Right lobe of liver (tissue), 4 donors: Measurements from ENCODE around the gene NEURL1.

ENCODE experiments used
- CTCF ChIP-seq, 4 donors: fragments of 200-600 bp in 3 of 4; fragments of 450-650 bp in 1 of 4; IDR thresholded peaks; one replicate each; pipeline versions ENCODE4 v1.5.1 to v1.8.0; 2016 to 2022; ENCODE audit warnings: antibody characterized with exemption in 4 of 4, mild to moderate bottlenecking in 2 of 4
- POLR2A ChIP-seq: fragments of 450-650 bp; IDR thresholded peaks from one replicate; pipeline ENCODE4 v1.6.1; 2017; ENCODE audit warnings: antibody characterized with exemption, mild to moderate bottlenecking
- donor health status: DM: no; HTN: no; CAD: no.
- donor health status: DM: no; HTN: no; CAD: no.
- donor health status: DM: no; HTN: yes; CAD: no.

GRCh38 chr10:103575416-103576075 is 82.0 kb downstream of the NEURL1 start:
- no peak for TF ChIP-seq CTCF (IDR thresholded peaks at IDR 0.05)
- TF ChIP-seq POLR2A, result no peak
